CD14-positive monocyte (primary cell): ENCODE measurements around the gene DIS3L2. TPM values are rescaled to one million over a fixed set of nuclear protein-coding genes. Genes with fewer than 3 reads are reported as not detected.
"Not testable (repeated sequence)": the region's sequence is repeated elsewhere in the genome, so short reads cannot be mapped to it uniquely, and the experiment has no call there.

Experiments used
- DNase-seq, 3 donors: peaks; one replicate each; pipeline ENCODE4 v3.0.0-alpha.2; 2011 to 2022
- H2AFZ ChIP-seq: 2 replicates; pipeline ENCODE4 v1.6.0; 2012; ENCODE audit warnings: mild to moderate bottlenecking, low read depth, low read length, inconsistent platforms; ENCODE audit not compliant: insufficient read depth, poor library complexity, severe bottlenecking
- H3K27ac ChIP-seq, 2 donors: 1 replicate in 1 of 2; 2 replicates in 1 of 2; pipeline ENCODE4 v1.5.1; 2012 to 2013; ENCODE audit warnings: low read length in 2 of 2, control low read depth in 1 of 2, inconsistent platforms in 1 of 2, low read depth in 1 of 2, mild to moderate bottlenecking in 1 of 2
- H3K27me3 ChIP-seq, 2 donors: one replicate each; pipeline versions ENCODE4 v1.6.0 to v1.6.1; 2011 to 2013; ENCODE audit warnings: low read length in 2 of 2; ENCODE audit not compliant: control insufficient read depth in 2 of 2, insufficient read depth in 2 of 2
- H3K36me3 ChIP-seq, 2 donors: replicated peaks in 1 of 2; 1 replicate in 1 of 2; 2 replicates in 1 of 2; pipeline versions ENCODE4 v1.5.1 to v1.6.1; 2012 to 2013; ENCODE audit warnings: low read length in 2 of 2, control low read depth in 1 of 2, inconsistent platforms in 1 of 2, mild to moderate bottlenecking in 1 of 2; ENCODE audit not compliant: insufficient read depth in 2 of 2, control insufficient read depth in 1 of 2
- H3K4me1 ChIP-seq, 2 donors: 1 replicate in 1 of 2; 2 replicates in 1 of 2; pipeline versions ENCODE4 v1.5.1 to v1.6.1; 2012 to 2013; ENCODE audit warnings: low read length in 2 of 2, control low read depth in 1 of 2, inconsistent platforms in 1 of 2, mild to moderate bottlenecking in 1 of 2, moderate library complexity in 1 of 2; ENCODE audit not compliant: insufficient read depth in 2 of 2, control insufficient read depth in 1 of 2
- H3K4me2 ChIP-seq: replicated peaks from 2 replicates; pipeline ENCODE3; 2012; ENCODE audit warnings: low read length, moderate library complexity, mild to moderate bottlenecking; ENCODE audit not compliant: poor library complexity, severe bottlenecking; ENCODE audit errors: extremely low read depth
- H3K4me3 ChIP-seq, 3 experiments: fragments of 200-600 bp in 1 of 3; sonication (generic) in 1 of 3; replicated peaks in 1 of 3; 1 replicate in 2 of 3; 2 replicates in 1 of 3; pipeline ENCODE4 v1.5.1; 2011 to 2013; ENCODE audit warnings: low read length in 3 of 3, mild to moderate bottlenecking in 3 of 3, control low read depth in 2 of 3, low read depth in 2 of 3, inconsistent platforms in 1 of 3, moderate library complexity in 1 of 3
- H3K79me2 ChIP-seq: 2 replicates; pipeline ENCODE4 v1.6.0; 2012; ENCODE audit warnings: mild to moderate bottlenecking, control low read depth, inconsistent platforms, low read length, moderate library complexity; ENCODE audit not compliant: insufficient read depth
- H3K9ac ChIP-seq: 2 replicates; pipeline ENCODE4 v1.6.0; 2017; ENCODE audit warnings: low read length, mild to moderate bottlenecking; ENCODE audit not compliant: insufficient read depth, poor library complexity, severe bottlenecking
- H3K9me3 ChIP-seq, 2 donors: replicated peaks in 1 of 2; 1 replicate in 1 of 2; 2 replicates in 1 of 2; pipeline versions ENCODE4 v1.5.1 to v1.6.1; 2012 to 2013; ENCODE audit warnings: low read length in 2 of 2, control low read depth in 1 of 2; ENCODE audit not compliant: control insufficient read depth in 1 of 2, insufficient read depth in 1 of 2
- H4K20me1 ChIP-seq: 2 replicates; pipeline ENCODE4 v1.6.0; 2012; ENCODE audit warnings: mild to moderate bottlenecking, low read length, control low read depth, moderate library complexity; ENCODE audit not compliant: insufficient read depth
- H3K27ac Mint-ChIP-seq, 7 donors: one replicate each; pipeline ENCODE4 v1.8.0; 2020; ENCODE audit warnings: mild to moderate bottlenecking in 7 of 7, mixed read lengths in 7 of 7, moderate library complexity in 6 of 7, inconsistent platforms in 2 of 7
- H3K27me3 Mint-ChIP-seq, 3 donors: one replicate each; pipeline ENCODE4 v1.8.0; 2021 to 2022; ENCODE audit warnings: low read depth in 3 of 3, mild to moderate bottlenecking in 3 of 3, mixed read lengths in 3 of 3, moderate library complexity in 3 of 3, inconsistent platforms in 1 of 3
- H3K36me3 Mint-ChIP-seq, 2 donors: one replicate each; pipeline ENCODE4 v1.8.0; 2020; ENCODE audit warnings: mixed read lengths in 2 of 2, inconsistent platforms in 1 of 2, mild to moderate bottlenecking in 1 of 2
- H3K4me1 Mint-ChIP-seq: one replicate; pipeline ENCODE4 v1.8.0; 2020; ENCODE audit warnings: mild to moderate bottlenecking, mixed read lengths
- H3K4me3 Mint-ChIP-seq, 2 donors: one replicate each; pipeline ENCODE4 v1.8.0; 2020; ENCODE audit warnings: mild to moderate bottlenecking in 2 of 2, mixed read lengths in 2 of 2, moderate library complexity in 1 of 2
- H3K9me3 Mint-ChIP-seq, 7 donors: one replicate each; pipeline ENCODE4 v1.8.0; 2020 to 2022; ENCODE audit warnings: mixed read lengths in 7 of 7, mild to moderate bottlenecking in 6 of 7, moderate library complexity in 6 of 7, inconsistent platforms in 2 of 7
- CTCF ChIP-seq: fragments of 200-600 bp; IDR thresholded peaks from one replicate; pipeline ENCODE4 v1.8.0; 2022; ENCODE audit warnings: antibody characterized with exemption, mild to moderate bottlenecking
- WGBS: methylation state at CpG from one replicate; pipeline ENCODE4 v1.1.5; 2013; ENCODE audit warnings: missing lambda C conversion rate; ENCODE audit not compliant: insufficient coverage; 5-methylcytosine and 5-hydroxymethylcytosine counted together
- intact Hi-C, 2 donors: fragments of 100-400 bp; cut with micrococcal nuclease; formaldehyde crosslinking; loops; one replicate each; pipeline versions ENCODE4 v1.15.0 to v1.15.1; 2023
- polyA plus RNA-seq, 3 donors: library from polyadenylated mRNA; depleted of rRNA in 1 of 3; unstranded in 2 of 3; stranded (reverse) in 1 of 3; fragments of 300-500 nt in 2 of 3; fragments of >200 nt in 1 of 3; fragmentation: Illumina TruSeq in 2 of 3; gene quantifications; 1 replicate in 2 of 3; 2 replicates in 1 of 3; pipeline ENCODE4 v1.2.3, GENCODE V29; 2012 to 2021

The DIS3L2 gene
- polyA plus RNA-seq, 3 donors = 6.0 to 21.7 (median 6.4) TPM

GRCh38 chr2:232363784-232364615, 402.5 kb downstream of the DIS3L2 start:
- Histone ChIP-seq H3K9me3 (peaks cover 11 to 18% of the 10 kb centered on the region in 2 donors), H3K79me2 (no peaks in the 10 kb centered on the region), H4K20me1 (no peaks in the 10 kb centered on the region), H3K36me3 (no peaks in the 10 kb centered on the region), H3K9ac (peak overlapping the region; percentile 71), H3K4me2 (peak overlapping the region; percentile 75), H3K27me3 (no peaks in the 10 kb centered on the region), H3K27ac (no peak overlapping the region), H3K4me1 (peaks cover 8 to 9% of the 10 kb centered on the region in 2 donors), H2AFZ (peak overlapping the region; percentile 93), H3K4me3 (peak overlapping the region; percentile 2 to 72 (median 45))
- H3K27me3 Mint-ChIP-seq = peaks cover 0 to 2% (median 2%) of the 10 kb centered on the region in 3 donors
- DNase-seq = no peak
- peak overlapping the region in 5 of 7 donors; percentile 10 to 77 (median 54) for H3K27ac Mint-ChIP-seq
- 8% methylated on average over 11 of the region's 14 CpGs for WGBS
- peak overlapping the region; percentile 85 to 94 for H3K4me3 Mint-ChIP-seq
- no peaks in the 10 kb centered on the region for H3K36me3 Mint-ChIP-seq
- intact Hi-C loops = no loop called here
- peaks cover 7 to 17% (median 13%) of the 10 kb centered on the region in 7 donors for H3K9me3 Mint-ChIP-seq
- H3K4me1 Mint-ChIP-seq = peaks cover 16% of the 10 kb centered on the region
- TF ChIP-seq CTCF = no peak

- H3K36me3 Mint-ChIP-seq, DNase-seq, H3K4me2 ChIP-seq, H3K36me3 ChIP-seq, H3K27me3 Mint-ChIP-seq, H3K9ac ChIP-seq, H3K79me2 ChIP-seq, H3K27ac ChIP-seq, H3K4me3 ChIP-seq, H3K4me1 ChIP-seq, H4K20me1 ChIP-seq, H3K27me3 ChIP-seq, intact Hi-C loops, H3K27ac Mint-ChIP-seq: not testable (repeated sequence)
- peaks cover 7 to 17% (median 13%) of the 10 kb centered on the region in 7 donors for H3K9me3 Mint-ChIP-seq
- H2AFZ ChIP-seq = peak overlapping the region; percentile 53
- H3K9me3 ChIP-seq = peaks cover 11 to 18% of the 10 kb centered on the region in 2 donors
- peak overlapping the region in 1 of 2 donors; percentile 21 for H3K4me3 Mint-ChIP-seq
- WGBS = 64% methylated on average over 9 of the region's 18 CpGs
- peaks cover 16% of the 10 kb centered on the region for H3K4me1 Mint-ChIP-seq
These were observed 403.5 kb downstream of the DIS3L2 start for GRCh38 chr2:232364806-232365594.
